ENCODE results near the gene PEX14. TPM values are rescaled to one million over a fixed set of nuclear protein-coding genes. Genes with fewer than 3 reads are reported as not detected.

Gene PEX14
- total RNA-seq, 1 donor from 2014 or later = 17.4 TPM

GRCh38 chr1:10665226-10665625, 190.5 kb downstream of the PEX14 start:
- Mint-ChIP-seq H3K36me3 (ENCODE audit: low read depth) (no peaks in the 10 kb centered on the region), H3K27ac (ENCODE audit: unreplicated experiment) (no peak overlapping the region), H3K4me3 (ENCODE audit: unreplicated experiment) (no peak overlapping the region)

GRCh38 chr1:10665930-10666850, 191.4 kb downstream of the PEX14 start:
- no peak for DNase-seq (ENCODE audit: low spot score)
- Mint-ChIP-seq H3K36me3 (ENCODE audit: low read depth) (no peaks in the 10 kb centered on the region), H3K4me1 (ENCODE audit: low read depth) (peaks cover 5% of the 10 kb centered on the region), H3K27me3 (ENCODE audit: low read depth) (no peaks in the 10 kb centered on the region), H3K4me3 (ENCODE audit: unreplicated experiment) (no peak overlapping the region), H3K27ac (ENCODE audit: unreplicated experiment) (no peak overlapping the region), H3K9me3 (ENCODE audit: low read depth) (no peaks in the 10 kb centered on the region)
- TF ChIP-seq CTCF (IDR thresholded peaks at IDR 0.05) = no peak

More at GRCh38 chr1:10665226-10665625, 190.5 kb downstream of the PEX14 start:
- no peaks in the 10 kb centered on the region for H3K27me3 Mint-ChIP-seq (ENCODE audit: low read depth)
- H3K4me1 Mint-ChIP-seq (ENCODE audit: low read depth) = peaks cover 5% of the 10 kb centered on the region
- no peak for TF ChIP-seq CTCF (IDR thresholded peaks at IDR 0.05)
- H3K9me3 Mint-ChIP-seq (ENCODE audit: low read depth) = no peaks in the 10 kb centered on the region
- DNase-seq (ENCODE audit: low spot score) = no peak

GRCh38 chr1:10667861-10668761, 193.4 kb downstream of the PEX14 start:
- H3K4me3 Mint-ChIP-seq (ENCODE audit: unreplicated experiment) = no peak overlapping the region
- no peaks in the 10 kb centered on the region for H3K9me3 Mint-ChIP-seq (ENCODE audit: low read depth)
- peaks cover 5% of the 10 kb centered on the region for H3K4me1 Mint-ChIP-seq (ENCODE audit: low read depth)
- no peaks in the 10 kb centered on the region for H3K36me3 Mint-ChIP-seq (ENCODE audit: low read depth)
- no peak overlapping the region for H3K27ac Mint-ChIP-seq (ENCODE audit: unreplicated experiment)
- DNase-seq (ENCODE audit: low spot score) = no peak
- TF ChIP-seq CTCF (IDR thresholded peaks at IDR 0.05) = no peak
- H3K27me3 Mint-ChIP-seq (ENCODE audit: low read depth) = no peaks in the 10 kb centered on the region

- H3K27me3 Mint-ChIP-seq (ENCODE audit: low read depth) = no peaks in the 10 kb centered on the region
- no peaks in the 10 kb centered on the region for H3K4me1 Mint-ChIP-seq (ENCODE audit: low read depth)
- H3K9me3 Mint-ChIP-seq (ENCODE audit: low read depth) = no peaks in the 10 kb centered on the region
- H3K36me3 Mint-ChIP-seq (ENCODE audit: low read depth) = no peaks in the 10 kb centered on the region
- no peak for TF ChIP-seq CTCF (IDR thresholded peaks at IDR 0.05)
- no peak for DNase-seq (ENCODE audit: low spot score)
- H3K27ac Mint-ChIP-seq (ENCODE audit: unreplicated experiment) = no peak overlapping the region
- no peak overlapping the region for H3K4me3 Mint-ChIP-seq (ENCODE audit: unreplicated experiment)
Measured at GRCh38 chr1:10669570-10669969, 194.8 kb downstream of the PEX14 start.

- Mint-ChIP-seq H3K27me3 (ENCODE audit: low read depth) (no peaks in the 10 kb centered on the region), H3K27ac (ENCODE audit: unreplicated experiment) (no peak overlapping the region), H3K4me1 (ENCODE audit: low read depth) (peaks cover 5% of the 10 kb centered on the region), H3K4me3 (ENCODE audit: unreplicated experiment) (no peak overlapping the region), H3K9me3 (ENCODE audit: low read depth) (no peaks in the 10 kb centered on the region), H3K36me3 (ENCODE audit: low read depth) (no peaks in the 10 kb centered on the region)
- DNase-seq (ENCODE audit: low spot score) = no peak
- no peak for TF ChIP-seq CTCF (IDR thresholded peaks at IDR 0.05)
Measured at GRCh38 chr1:10670190-10670589, 195.4 kb downstream of the PEX14 start.

Measured in chondrocyte (in vitro differentiated cells).